Measurements from ENCODE around the gene CCDC187.

CCDC187 gene

GRCh38 chr9:136287960-136288753, 15.7 kb downstream of the CCDC187 start:
- no peak overlapping the region for H3K4me3 ChIP-seq (replicated peaks; ENCODE audit: low read depth, low read length)
- DNase-seq (ENCODE audit: extremely low read depth, low read depth) = no peak
- no peak for TF ChIP-seq CTCF (IDR thresholded peaks at IDR 0.05; ENCODE audit: low read depth, low read length, missing control alignments)

- H3K4me3 ChIP-seq (replicated peaks; ENCODE audit: low read depth, low read length) = no peak overlapping the region
- TF ChIP-seq CTCF (IDR thresholded peaks at IDR 0.05; ENCODE audit: low read depth, low read length, missing control alignments) = no peak
- no peak for DNase-seq (ENCODE audit: extremely low read depth, low read depth)
These were observed 16.9 kb downstream of the CCDC187 start for GRCh38 chr9:136286987-136287379.

GRCh38 chr9:136286359-136286986, 17.4 kb downstream of the CCDC187 start:
- no peak for TF ChIP-seq CTCF (IDR thresholded peaks at IDR 0.05; ENCODE audit: low read depth, low read length, missing control alignments)
- no peak for DNase-seq (ENCODE audit: extremely low read depth, low read depth)
- no peak overlapping the region for H3K4me3 ChIP-seq (replicated peaks; ENCODE audit: low read depth, low read length)

GRCh38 chr9:136285501-136286358, 18.2 kb downstream of the CCDC187 start:
- H3K4me3 ChIP-seq (replicated peaks; ENCODE audit: low read depth, low read length) = no peak overlapping the region
- TF ChIP-seq CTCF (IDR thresholded peaks at IDR 0.05; ENCODE audit: low read depth, low read length, missing control alignments) = no peak
- DNase-seq (ENCODE audit: extremely low read depth, low read depth) = no peak

- no peak for TF ChIP-seq CTCF (IDR thresholded peaks at IDR 0.05; ENCODE audit: low read depth, low read length, missing control alignments)
- H3K4me3 ChIP-seq (replicated peaks; ENCODE audit: low read depth, low read length) = no peak overlapping the region
- DNase-seq (ENCODE audit: extremely low read depth, low read depth) = no peak
These were observed 18.9 kb downstream of the CCDC187 start for GRCh38 chr9:136284951-136285350.

- no peak for DNase-seq (ENCODE audit: extremely low read depth, low read depth)
- no peak for TF ChIP-seq CTCF (IDR thresholded peaks at IDR 0.05; ENCODE audit: low read depth, low read length, missing control alignments)
- H3K4me3 ChIP-seq (replicated peaks; ENCODE audit: low read depth, low read length) = no peak overlapping the region
These were observed 19.6 kb downstream of the CCDC187 start for GRCh38 chr9:136284311-136284710.

Data from HFF-Myc (cell line).